Trophoblast cell (in vitro differentiated cells and primary cell): Measurements from ENCODE around the gene FBXO11.
A peak's percentile ranks its signal among the peaks of the same experiment; 100 is the strongest.

Source experiments
- DNase-seq, 2 donors: peaks; one replicate each; pipeline ENCODE4 v3.0.0-alpha.2; 2016
- H2AFZ ChIP-seq: 2 replicates; pipeline ENCODE4 v1.6.1; 2013; ENCODE audit warnings: low read length, moderate library complexity, mild to moderate bottlenecking; ENCODE audit not compliant: insufficient read depth, poor library complexity
- H2AK5ac ChIP-seq: 2 replicates; pipeline ENCODE4 v1.6.1; 2013; ENCODE audit warnings: mild to moderate bottlenecking, low read length
- H2BK120ac ChIP-seq: 2 replicates; pipeline ENCODE4 v1.6.1; 2013; ENCODE audit warnings: low read length, mild to moderate bottlenecking, moderate library complexity; ENCODE audit not compliant: insufficient read depth, poor library complexity
- H2BK12ac ChIP-seq: 2 replicates; pipeline ENCODE4 v1.6.1; 2013; ENCODE audit warnings: mild to moderate bottlenecking, low read length, moderate library complexity
- H2BK5ac ChIP-seq: 2 replicates; pipeline ENCODE4 v1.6.1; 2013; ENCODE audit warnings: low read length, low read depth, moderate library complexity, mild to moderate bottlenecking; ENCODE audit not compliant: poor library complexity
- H3K14ac ChIP-seq: 2 replicates; pipeline ENCODE4 v1.6.1; 2013; ENCODE audit warnings: mild to moderate bottlenecking, low read length
- H3K18ac ChIP-seq: 2 replicates; pipeline ENCODE4 v1.6.1; 2013; ENCODE audit warnings: mild to moderate bottlenecking, low read length
- H3K23ac ChIP-seq: 2 replicates; pipeline ENCODE4 v1.6.1; 2013; ENCODE audit warnings: low read length
- H3K27ac ChIP-seq: 2 replicates; pipeline ENCODE4 v1.5.1; 2013; ENCODE audit warnings: low read depth, mild to moderate bottlenecking, inconsistent platforms, low read length, moderate library complexity
- H3K27me3 ChIP-seq: 2 replicates; pipeline ENCODE4 v1.6.1; 2013; ENCODE audit warnings: inconsistent platforms, mild to moderate bottlenecking, low read length, moderate library complexity; ENCODE audit not compliant: insufficient read depth
- H3K36me3 ChIP-seq, 2 experiments: 1 replicate in 1 of 2; 2 replicates in 1 of 2; pipeline ENCODE4 v1.6.1; 2013; ENCODE audit warnings: low read length in 2 of 2, mild to moderate bottlenecking in 2 of 2, moderate library complexity in 1 of 2; ENCODE audit not compliant: insufficient read depth in 2 of 2, control insufficient read depth in 1 of 2
- H3K4ac ChIP-seq: 2 replicates; pipeline ENCODE4 v1.6.1; 2013; ENCODE audit warnings: low read depth, mild to moderate bottlenecking, low read length, moderate library complexity
- H3K4me1 ChIP-seq, 2 experiments: 1 replicate in 1 of 2; 2 replicates in 1 of 2; pipeline ENCODE4 v1.6.1; 2013; ENCODE audit warnings: low read length in 2 of 2, mild to moderate bottlenecking in 2 of 2, moderate library complexity in 1 of 2; ENCODE audit not compliant: insufficient read depth in 2 of 2, control insufficient read depth in 1 of 2
- H3K4me2 ChIP-seq: 2 replicates; pipeline ENCODE4 v1.6.1; 2013; ENCODE audit warnings: inconsistent platforms, mild to moderate bottlenecking, low read length, moderate library complexity
- H3K4me3 ChIP-seq: 2 replicates; pipeline ENCODE4 v1.5.1; 2013; ENCODE audit warnings: mild to moderate bottlenecking, low read depth, low read length, inconsistent platforms
- H3K79me1 ChIP-seq: one replicate; pipeline ENCODE4 v1.6.1; 2013; ENCODE audit warnings: low read length
- H3K79me2 ChIP-seq: 2 replicates; pipeline ENCODE4 v1.6.1; 2013; ENCODE audit warnings: low read length, mild to moderate bottlenecking; ENCODE audit not compliant: control insufficient read depth, insufficient read depth, poor library complexity
- H3K9ac ChIP-seq: 2 replicates; pipeline ENCODE4 v1.6.1; 2013; ENCODE audit warnings: mild to moderate bottlenecking, low read length
- H3K9me3 ChIP-seq: 2 replicates; pipeline ENCODE4 v1.6.1; 2013; ENCODE audit warnings: low read depth, mild to moderate bottlenecking, control low read depth, inconsistent platforms, low read length; ENCODE audit not compliant: insufficient read depth
- H4K12ac ChIP-seq: 2 replicates; pipeline ENCODE4 v1.6.1; 2013; ENCODE audit warnings: low read depth, mild to moderate bottlenecking, low read length, moderate library complexity
- H4K8ac ChIP-seq: 2 replicates; pipeline ENCODE4 v1.6.1; 2013; ENCODE audit warnings: low read depth, mild to moderate bottlenecking, low read length, moderate library complexity
- H4K91ac ChIP-seq: one replicate; pipeline ENCODE4 v1.6.1; 2013; ENCODE audit warnings: low read depth, mild to moderate bottlenecking, low read length, moderate library complexity
- WGBS: extraction: QIAGEN DNeasy Blood & Tissue Kit; methylation state at CpG from one replicate; pipeline ENCODE4 v1.1.7; 2013; ENCODE audit warnings: missing lambda C conversion rate; ENCODE audit not compliant: insufficient read length, insufficient coverage; ENCODE audit errors: extremely low coverage; 5-methylcytosine and 5-hydroxymethylcytosine counted together

FBXO11 gene

GRCh38 chr2:47783486-47784351, 122.6 kb downstream of the FBXO11 start:
- Histone ChIP-seq H3K27me3 (no peaks in the 10 kb centered on the region), H3K9ac (peak overlapping the region; percentile 77), H3K27ac (peak overlapping the region; percentile 96), H3K4ac (peak overlapping the region; percentile 75), H2BK5ac (peak overlapping the region; percentile 93), H3K23ac (no peak overlapping the region), H2BK120ac (no peak overlapping the region), H3K4me1 (no peaks in the 10 kb centered on the region), H3K4me2 (peak overlapping the region; percentile 90), H3K36me3 (peaks cover 3 to 7% of the 10 kb centered on the region in 2 experiments), H3K9me3 (no peaks in the 10 kb centered on the region), H4K8ac (peak overlapping the region; percentile 89), H3K18ac (peak overlapping the region; percentile 87), H4K12ac (peak overlapping the region; percentile 14), H3K79me2 (peaks cover 32% of the 10 kb centered on the region), H3K79me1 (peaks cover 9% of the 10 kb centered on the region), H2BK12ac (no peak overlapping the region), H3K4me3 (peak overlapping the region; percentile 89), H2AFZ (peak overlapping the region; percentile 92), H2AK5ac (no peak overlapping the region), H3K14ac (peak overlapping the region; percentile 92), H4K91ac (peak overlapping the region; percentile 95)
- WGBS = no CpG with 5 or more reads among the region's 71 CpGs
- DNase-seq = peak; percentile 60 to 73

GRCh38 chr2:47782671-47783485, 123.4 kb downstream of the FBXO11 start, which contains the start of gene MSH6:
TSS of gene MSH6 (plus strand) at chr2:47783145. CDS start at chr2:47783234, 89 bp downstream.
- DNase-seq = peak; percentile 83 to 96
- peak within 1 kb of the TSS; percentile 90 for H3K4me2 ChIP-seq
- H3K23ac ChIP-seq = no peak within 1 kb of the TSS
- H4K12ac ChIP-seq = peak within 1 kb of the TSS; percentile 95
- peak within 1 kb of the TSS; percentile 75 for H3K4ac ChIP-seq
- H4K8ac ChIP-seq = peak within 1 kb of the TSS; percentile 90
- peak within 1 kb of the TSS; percentile 96 for H3K27ac ChIP-seq
- peaks cover 32% of the 10 kb centered on the region for H3K79me2 ChIP-seq
- H2AFZ ChIP-seq = peak within 1 kb of the TSS; percentile 96
- H2BK12ac ChIP-seq = peak within 1 kb of the TSS; percentile 68
- peak within 1 kb of the TSS; percentile 93 for H2BK5ac ChIP-seq
- H2AK5ac ChIP-seq = peak within 1 kb of the TSS; percentile 75
- peak within 1 kb of the TSS; percentile 95 for H4K91ac ChIP-seq
- H3K4me1 ChIP-seq = no peaks in the 10 kb centered on the region
- H3K14ac ChIP-seq = peak within 1 kb of the TSS; percentile 92
- H3K9ac ChIP-seq = peak within 1 kb of the TSS; percentile 87
- peak within 1 kb of the TSS; percentile 91 for H2BK120ac ChIP-seq
- H3K9me3 ChIP-seq = no peaks in the 10 kb centered on the region
- H3K79me1 ChIP-seq = peaks cover 9% of the 10 kb centered on the region
- no CpG with 5 or more reads among the region's 98 CpGs for WGBS
- peak within 1 kb of the TSS; percentile 91 for H3K4me3 ChIP-seq
- peaks cover 3 to 7% of the 10 kb centered on the region in 2 experiments for H3K36me3 ChIP-seq
- peak within 1 kb of the TSS; percentile 97 for H3K18ac ChIP-seq
- no peaks in the 10 kb centered on the region for H3K27me3 ChIP-seq

GRCh38 chr2:47782381-47782670, 124.0 kb downstream of the FBXO11 start:
- Histone ChIP-seq H3K4me2 (peak overlapping the region; percentile 86), H2AK5ac (no peak overlapping the region), H4K12ac (no peak overlapping the region)

GRCh38 chr2:47779426-47779790, 126.9 kb downstream of the FBXO11 start:
- Histone ChIP-seq H2BK12ac (no peak overlapping the region), H3K4me2 (no peak overlapping the region), H3K14ac (no peak overlapping the region), H3K27me3 (no peaks in the 10 kb centered on the region), H4K8ac (no peak overlapping the region), H3K4me3 (no peak overlapping the region), H3K4me1 (peaks cover 4% of the 10 kb centered on the region in 2 experiments), H4K12ac (no peak overlapping the region), H2AFZ (no peak overlapping the region), H3K23ac (no peak overlapping the region), H3K18ac (no peak overlapping the region), H2BK120ac (no peak overlapping the region), H3K4ac (no peak overlapping the region), H3K36me3 (no peaks in the 10 kb centered on the region), H3K79me2 (peaks cover 9% of the 10 kb centered on the region), H4K91ac (no peak overlapping the region), H3K27ac (no peak overlapping the region), H3K9ac (no peak overlapping the region), H2AK5ac (no peak overlapping the region), H3K79me1 (peaks cover 9% of the 10 kb centered on the region), H2BK5ac (no peak overlapping the region), H3K9me3 (no peaks in the 10 kb centered on the region)
- no CpG with 5 or more reads among the region's 8 CpGs for WGBS
- no peak for DNase-seq

More at GRCh38 chr2:47782381-47782670, 124.0 kb downstream of the FBXO11 start:
- no peak overlapping the region for H3K27ac ChIP-seq
- peak overlapping the region; percentile 72 for H4K91ac ChIP-seq
- peaks cover 9% of the 10 kb centered on the region for H3K79me1 ChIP-seq
- H3K23ac ChIP-seq = no peak overlapping the region
- no peaks in the 10 kb centered on the region for H3K9me3 ChIP-seq
- H2BK5ac ChIP-seq = peak overlapping the region; percentile 70
- WGBS = no CpG with 5 or more reads among the region's 7 CpGs
- peak overlapping the region; percentile 85 for H3K9ac ChIP-seq
- no peak overlapping the region for H2BK120ac ChIP-seq
- no peaks in the 10 kb centered on the region for H3K27me3 ChIP-seq
- H3K14ac ChIP-seq = peak overlapping the region; percentile 77
- H3K79me2 ChIP-seq = peaks cover 29% of the 10 kb centered on the region
- H2AFZ ChIP-seq = peak overlapping the region; percentile 78
- peak; percentile 35 to 69 for DNase-seq
- no peak overlapping the region for H2BK12ac ChIP-seq
- H4K8ac ChIP-seq = peak overlapping the region; percentile 90
- H3K36me3 ChIP-seq = peaks cover 3 to 7% of the 10 kb centered on the region in 2 experiments
- H3K4me3 ChIP-seq = peak overlapping the region; percentile 91
- peak overlapping the region; percentile 51 for H3K18ac ChIP-seq
- no peaks in the 10 kb centered on the region for H3K4me1 ChIP-seq
- no peak overlapping the region for H3K4ac ChIP-seq
